NCI-H1436 (cell line): ENCODE data around the gene LIPK.
"Not testable (repeated sequence)": the region's sequence is repeated elsewhere in the genome, so short reads cannot be mapped to it uniquely, and the experiment has no call there.

ENCODE experiments used
- DNase-seq: peaks from one replicate; lab custom pipeline; 2025; lab: John Stamatoyannopoulos, UW

LIPK gene

GRCh38 chr10:88705958-88706357 lies at the start of gene LIPK:
TSS of gene LIPK (plus strand) at chr10:88706249. CDS start at chr10:88724544, 18,295 bp downstream.
- DNase-seq = no peak

GRCh38 chr10:88657901-88658300 lies 48.1 kb upstream of the LIPK start:
- DNase-seq = no peak

- DNase-seq = no peak
These were observed 46.1 kb upstream of the LIPK start for GRCh38 chr10:88659725-88660597.

- no peak for DNase-seq
These were observed 45.5 kb upstream of the LIPK start for GRCh38 chr10:88660598-88660884.

GRCh38 chr10:88661018-88661417 lies 45.0 kb upstream of the LIPK start:
- no peak for DNase-seq

GRCh38 chr10:88661577-88661976 lies 44.5 kb upstream of the LIPK start:
- no peak for DNase-seq

GRCh38 chr10:88663153-88663552 lies 42.9 kb upstream of the LIPK start:
- not testable (repeated sequence) for DNase-seq

GRCh38 chr10:88664142-88664541 lies 41.9 kb upstream of the LIPK start, which contains the start of gene LIPF:
TSS of gene LIPF (plus strand) at chr10:88664442. CDS start at chr10:88667298, 2,856 bp downstream.
- DNase-seq = no peak

- DNase-seq = no peak
These were observed 37.6 kb upstream of the LIPK start for GRCh38 chr10:88668465-88668864.

GRCh38 chr10:88670497-88670896 lies 35.6 kb upstream of the LIPK start:
- DNase-seq = no peak

- DNase-seq = no peak
These were observed 34.0 kb upstream of the LIPK start for GRCh38 chr10:88672041-88672440.

- no peak for DNase-seq
These were observed 29.6 kb upstream of the LIPK start for GRCh38 chr10:88676283-88677060.

GRCh38 chr10:88680958-88681357 lies 25.1 kb upstream of the LIPK start:
- DNase-seq = no peak

GRCh38 chr10:88682491-88682890 lies 23.6 kb upstream of the LIPK start:
- no peak for DNase-seq

GRCh38 chr10:88687853-88688467 lies 18.1 kb upstream of the LIPK start:
- DNase-seq = no peak

- no peak for DNase-seq
These were observed 16.7 kb upstream of the LIPK start for GRCh38 chr10:88689366-88689765.

GRCh38 chr10:88693392-88694020 lies 12.5 kb upstream of the LIPK start:
- no peak for DNase-seq

GRCh38 chr10:88702848-88703597 lies 3.0 kb upstream of the LIPK start:
- no peak for DNase-seq

GRCh38 chr10:88707429-88708155 lies 1.5 kb downstream of the LIPK start:
- no peak for DNase-seq

- DNase-seq = not testable (repeated sequence)
These were observed 3.3 kb downstream of the LIPK start for GRCh38 chr10:88709361-88709760.

GRCh38 chr10:88715517-88715916 lies 9.5 kb downstream of the LIPK start:
- no peak for DNase-seq
